ENCODE data around the gene GPR31.

DNA sequence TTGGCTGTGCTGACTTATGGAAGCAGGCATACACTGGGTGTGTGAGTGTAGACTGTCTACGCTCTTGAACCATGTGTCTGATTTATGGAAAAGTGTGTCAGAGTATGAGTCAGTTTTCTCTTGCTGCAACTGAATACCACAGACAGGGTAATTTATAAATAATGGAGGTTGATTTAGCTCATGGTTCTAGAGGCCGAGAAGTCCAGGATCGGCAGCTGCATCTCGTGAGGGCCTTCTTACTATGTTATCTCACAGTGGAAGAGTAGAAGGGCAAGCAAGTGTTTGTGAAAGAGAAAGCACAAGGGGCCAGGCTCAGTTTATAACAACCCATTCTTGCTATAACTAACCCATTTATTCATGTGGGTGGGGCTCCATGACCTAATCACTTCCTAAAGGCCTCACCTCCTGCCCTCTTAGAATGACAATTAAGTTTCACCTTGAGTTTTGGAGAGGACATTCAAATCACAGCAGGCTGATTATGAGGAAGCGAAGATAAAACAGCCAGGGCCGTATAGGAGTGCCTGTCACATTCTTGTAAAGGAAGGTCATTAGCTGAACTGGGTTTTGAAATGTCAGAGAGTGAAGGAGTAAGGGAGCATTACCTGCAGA is 6.7 kb downstream of the GPR31 start:
- TF ChIP-seq, protein P1, sequence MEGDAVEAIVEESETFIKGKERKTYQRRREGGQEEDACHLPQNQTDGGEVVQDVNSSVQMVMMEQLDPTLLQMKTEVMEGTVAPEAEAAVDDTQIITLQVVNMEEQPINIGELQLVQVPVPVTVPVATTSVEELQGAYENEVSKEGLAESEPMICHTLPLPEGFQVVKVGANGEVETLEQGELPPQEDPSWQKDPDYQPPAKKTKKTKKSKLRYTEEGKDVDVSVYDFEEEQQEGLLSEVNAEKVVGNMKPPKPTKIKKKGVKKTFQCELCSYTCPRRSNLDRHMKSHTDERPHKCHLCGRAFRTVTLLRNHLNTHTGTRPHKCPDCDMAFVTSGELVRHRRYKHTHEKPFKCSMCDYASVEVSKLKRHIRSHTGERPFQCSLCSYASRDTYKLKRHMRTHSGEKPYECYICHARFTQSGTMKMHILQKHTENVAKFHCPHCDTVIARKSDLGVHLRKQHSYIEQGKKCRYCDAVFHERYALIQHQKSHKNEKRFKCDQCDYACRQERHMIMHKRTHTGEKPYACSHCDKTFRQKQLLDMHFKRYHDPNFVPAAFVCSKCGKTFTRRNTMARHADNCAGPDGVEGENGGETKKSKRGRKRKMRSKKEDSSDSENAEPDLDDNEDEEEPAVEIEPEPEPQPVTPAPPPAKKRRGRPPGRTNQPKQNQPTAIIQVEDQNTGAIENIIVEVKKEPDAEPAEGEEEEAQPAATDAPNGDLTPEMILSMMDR (IDR thresholded peaks at IDR 0.05; ENCODE audit: insufficient read depth, low read length, poor library complexity, severe bottlenecking), result no peak
- no peak for TF ChIP-seq EZH2phosphoT487 (conservative IDR thresholded peaks at IDR 0.05; ENCODE audit: low read length)

Measured in SU-DHL-6 (cell line).